Subcutaneous abdominal adipose tissue (tissue), 5 donors: ENCODE measurements around the gene PPP1R10.

Experiments
- H3K27ac ChIP-seq: one replicate; pipeline ENCODE4 v1.7.0; 2013; ENCODE audit warnings: low read depth, mild to moderate bottlenecking, inconsistent platforms, low read length, moderate library complexity
- H3K27me3 ChIP-seq, 5 donors: one replicate each; pipeline ENCODE4 v1.7.0; 2013; ENCODE audit warnings: low read length in 5 of 5, inconsistent platforms in 1 of 5; ENCODE audit not compliant: control insufficient read depth in 5 of 5, insufficient read depth in 4 of 5
- H3K36me3 ChIP-seq, 5 donors: one replicate each; pipeline ENCODE4 v1.7.0; 2013; ENCODE audit warnings: low read length in 5 of 5; ENCODE audit not compliant: control insufficient read depth in 5 of 5, insufficient read depth in 5 of 5
- H3K4me1 ChIP-seq, 5 donors: one replicate each; pipeline ENCODE4 v1.7.0; 2013; ENCODE audit warnings: low read length in 5 of 5, mild to moderate bottlenecking in 3 of 5, moderate library complexity in 1 of 5; ENCODE audit not compliant: control insufficient read depth in 5 of 5, insufficient read depth in 5 of 5
- H3K4me3 ChIP-seq, 5 donors: one replicate each; pipeline ENCODE4 v1.7.0; 2013; ENCODE audit warnings: low read length in 5 of 5, low read depth in 1 of 5
- H3K9ac ChIP-seq, 5 donors: one replicate each; pipeline ENCODE4 v1.7.0; 2013; ENCODE audit warnings: low read length in 5 of 5, mild to moderate bottlenecking in 4 of 5, moderate library complexity in 3 of 5
- H3K9me3 ChIP-seq, 5 donors: one replicate each; pipeline ENCODE4 v1.7.0; 2013; ENCODE audit warnings: low read length in 5 of 5; ENCODE audit not compliant: control insufficient read depth in 5 of 5
- donor health status: healthy.
- donor health status: healthy.
- donor health status: healthy.
- donor health status: healthy.
- donor health status: healthy.

PPP1R10 gene

GRCh38 chr6:30647242-30648116 is 30.4 kb upstream of the PPP1R10 start:
- H3K27me3 ChIP-seq = no peaks in the 10 kb centered on the region
- peak overlapping the region; percentile 78 to 98 (median 80) for H3K4me3 ChIP-seq
- peaks cover 3 to 40% (median 30%) of the 10 kb centered on the region in 5 donors for H3K36me3 ChIP-seq
- no peaks in the 10 kb centered on the region for H3K9me3 ChIP-seq
- H3K4me1 ChIP-seq = peaks cover 2 to 17% (median 15%) of the 10 kb centered on the region in 5 donors
- H3K27ac ChIP-seq = peak overlapping the region; percentile 77
- H3K9ac ChIP-seq = peak overlapping the region in 4 of 5 donors; percentile 83 to 91 (median 86)

GRCh38 chr6:30646450-30647241 is 29.6 kb upstream of the PPP1R10 start, which contains the start of gene C6orf136:
Gene C6orf136, plus strand, starts transcription at chr6:30647133. Its CDS starts 99 bp downstream, at chr6:30647232.
- Histone ChIP-seq H3K27ac (peak within 1 kb of the TSS; percentile 77), H3K27me3 (no peaks in the 10 kb centered on the region), H3K4me3 (peak within 1 kb of the TSS; percentile 78 to 98 (median 80)), H3K9ac (peak within 1 kb of the TSS in 4 of 5 donors; percentile 83 to 91 (median 86)), H3K9me3 (no peaks in the 10 kb centered on the region), H3K36me3 (peaks cover 0 to 37% (median 27%) of the 10 kb centered on the region in 5 donors), H3K4me1 (peaks cover 2 to 17% (median 15%) of the 10 kb centered on the region in 5 donors)

- H3K9ac ChIP-seq = peak overlapping the region in 1 of 5 donors; percentile 66
- H3K4me3 ChIP-seq = no peak overlapping the region
- peaks cover 0 to 36% (median 24%) of the 10 kb centered on the region in 5 donors for H3K36me3 ChIP-seq
- H3K9me3 ChIP-seq = no peaks in the 10 kb centered on the region
- no peaks in the 10 kb centered on the region for H3K27me3 ChIP-seq
- H3K27ac ChIP-seq = no peak overlapping the region
- H3K4me1 ChIP-seq = peaks cover 2 to 17% (median 15%) of the 10 kb centered on the region in 5 donors
These were observed 28.9 kb upstream of the PPP1R10 start for GRCh38 chr6:30645989-30646388.

GRCh38 chr6:30644769-30645168 is 27.7 kb upstream of the PPP1R10 start:
- no peaks in the 10 kb centered on the region for H3K9me3 ChIP-seq
- no peaks in the 10 kb centered on the region for H3K27me3 ChIP-seq
- no peak overlapping the region for H3K4me3 ChIP-seq
- H3K9ac ChIP-seq = peak overlapping the region in 1 of 5 donors; percentile 38
- peaks cover 2 to 20% (median 17%) of the 10 kb centered on the region in 5 donors for H3K4me1 ChIP-seq
- H3K36me3 ChIP-seq = peaks cover 0 to 44% (median 29%) of the 10 kb centered on the region in 5 donors
- H3K27ac ChIP-seq = no peak overlapping the region

GRCh38 chr6:30643656-30644055 is 26.6 kb upstream of the PPP1R10 start:
- H3K36me3 ChIP-seq = peaks cover 0 to 47% (median 29%) of the 10 kb centered on the region in 5 donors
- peaks cover 2 to 20% (median 17%) of the 10 kb centered on the region in 5 donors for H3K4me1 ChIP-seq
- no peak overlapping the region for H3K9ac ChIP-seq
- no peaks in the 10 kb centered on the region for H3K9me3 ChIP-seq
- no peak overlapping the region for H3K27ac ChIP-seq
- no peak overlapping the region for H3K4me3 ChIP-seq
- H3K27me3 ChIP-seq = no peaks in the 10 kb centered on the region

- no peak overlapping the region for H3K9ac ChIP-seq
- no peaks in the 10 kb centered on the region for H3K27me3 ChIP-seq
- H3K9me3 ChIP-seq = no peaks in the 10 kb centered on the region
- H3K27ac ChIP-seq = no peak overlapping the region
- peaks cover 0 to 4% (median 0%) of the 10 kb centered on the region in 5 donors for H3K4me1 ChIP-seq
- H3K36me3 ChIP-seq = peaks cover 0 to 56% (median 29%) of the 10 kb centered on the region in 5 donors
- H3K4me3 ChIP-seq = no peak overlapping the region
These were observed 24.0 kb upstream of the PPP1R10 start for GRCh38 chr6:30641048-30641447.

- no peaks in the 10 kb centered on the region for H3K9me3 ChIP-seq
- H3K4me1 ChIP-seq = peaks cover 0 to 4% (median 0%) of the 10 kb centered on the region in 5 donors
- no peak overlapping the region for H3K27ac ChIP-seq
- peaks cover 0 to 52% (median 27%) of the 10 kb centered on the region in 5 donors for H3K36me3 ChIP-seq
- no peak overlapping the region for H3K9ac ChIP-seq
- H3K4me3 ChIP-seq = no peak overlapping the region
- no peaks in the 10 kb centered on the region for H3K27me3 ChIP-seq
These were observed 23.4 kb upstream of the PPP1R10 start for GRCh38 chr6:30640481-30640880.

- no peaks in the 10 kb centered on the region for H3K9me3 ChIP-seq
- H3K27ac ChIP-seq = no peak overlapping the region
- H3K36me3 ChIP-seq = peaks cover 0 to 39% (median 17%) of the 10 kb centered on the region in 5 donors
- H3K27me3 ChIP-seq = no peaks in the 10 kb centered on the region
- peak overlapping the region in 1 of 5 donors; percentile 37 for H3K9ac ChIP-seq
- H3K4me3 ChIP-seq = no peak overlapping the region
- peaks cover 0 to 3% (median 0%) of the 10 kb centered on the region in 5 donors for H3K4me1 ChIP-seq
These were observed 18.8 kb upstream of the PPP1R10 start for GRCh38 chr6:30635834-30636233.

GRCh38 chr6:30626484-30627366 is 9.7 kb upstream of the PPP1R10 start, which contains the start of gene ATAT1:
Gene ATAT1, plus strand, starts transcription at chr6:30626874.
- Histone ChIP-seq H3K4me3 (peak within 1 kb of the TSS; percentile 55 to 86 (median 71)), H3K36me3 (peaks cover 12 to 57% (median 41%) of the 10 kb centered on the region in 5 donors), H3K4me1 (peaks cover 3 to 17% (median 14%) of the 10 kb centered on the region in 5 donors), H3K9ac (peak within 1 kb of the TSS; percentile 48 to 90 (median 79)), H3K9me3 (no peaks in the 10 kb centered on the region), H3K27ac (peak within 1 kb of the TSS; percentile 77), H3K27me3 (no peaks in the 10 kb centered on the region)
